ENCODE data around the gene OSBPL10. TPM values are rescaled to one million over a fixed set of nuclear protein-coding genes. Genes with fewer than 3 reads are reported as not detected.

OSBPL10 gene
- total and polyA plus RNA-seq, 2 of the 8 experiments (the other 6 are each of a cell fraction or from before 2014, with no cell fraction given) = 26.2 to 86.7 TPM

DNA sequence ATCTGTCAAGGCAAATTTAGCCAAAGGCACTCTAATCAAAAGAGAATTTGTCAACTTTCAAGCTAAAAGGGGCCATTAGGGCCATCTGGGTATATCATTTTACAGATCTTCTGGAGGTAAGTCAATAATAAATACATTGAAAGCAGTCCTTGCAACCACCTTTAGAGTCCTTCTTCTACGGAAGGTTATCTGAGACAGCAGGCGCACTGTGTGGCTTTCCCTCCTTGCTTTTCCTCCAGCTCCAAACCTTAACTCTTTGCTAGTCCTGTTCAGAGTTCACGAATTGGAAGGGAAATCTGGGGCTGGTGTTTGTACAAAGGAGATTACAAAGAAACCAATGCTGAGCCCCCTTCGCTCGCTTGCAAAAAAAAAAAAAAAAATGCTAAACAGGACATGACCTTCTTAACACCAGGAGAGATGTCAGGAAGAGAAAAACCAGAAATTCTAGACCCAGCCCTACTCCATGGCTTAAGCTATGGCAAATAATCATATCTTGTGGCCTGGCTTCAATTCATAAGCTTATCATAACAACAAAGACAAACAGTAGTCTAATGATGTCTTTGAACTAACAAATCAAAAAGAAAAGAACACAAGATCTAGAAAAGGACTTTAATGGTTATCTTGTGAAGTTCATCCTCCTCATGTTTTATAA is 232.7 kb downstream of the OSBPL10 start:
- no peak overlapping the region for H2BK5ac ChIP-seq (ENCODE audit: low read depth, low read length)
- H3K23ac ChIP-seq (ENCODE audit: insufficient read length) = no peak overlapping the region
- no peak overlapping the region for H2BK20ac ChIP-seq (ENCODE audit: low read length)
- peaks cover 0 to 2% of the 10 kb centered on the region in 2 experiments for H4K20me1 ChIP-seq (replicated peaks in 1 of 2; ENCODE audit: control insufficient read depth in 1 of 2, insufficient read depth in 2 of 2, low read length in 2 of 2)
- H4K5ac ChIP-seq (ENCODE audit: insufficient read length, low read depth, low read length) = no peak overlapping the region
- peaks cover 0 to 14% of the 10 kb centered on the region in 2 experiments; a peak in 1 of 4 replicates for H3K79me2 ChIP-seq (ENCODE audit: control insufficient read depth in 1 of 2, insufficient read depth in 2 of 2, low read length in 2 of 2)
- H2BK12ac ChIP-seq (ENCODE audit: low read depth, low read length) = no peak overlapping the region
- POLR2A ChIA-PET (ENCODE audit: partially characterized antibody) = interaction anchor here (0.7 kb wide), 1 partner anchor 123 kb away, joined by 3 read pairs; no protein-coding TSS in a partner anchor
- H2AK5ac ChIP-seq (ENCODE audit: low read depth, low read length) = no peak overlapping the region
- no peak overlapping the region for H4K91ac ChIP-seq (replicated peaks; ENCODE audit: insufficient read length, low read length)
- H3K4me1 ChIP-seq (replicated peaks in 1 of 4; ENCODE audit: control insufficient read depth in 3 of 4, insufficient read depth in 4 of 4, low read length in 3 of 4) = peaks cover 0 to 6% (median 3%) of the 10 kb centered on the region in 4 experiments; a peak in 2 of 7 replicates
- no peak overlapping the region for H3K4me2 ChIP-seq (ENCODE audit: insufficient read depth in 1 of 2, low read depth in 2 of 2, low read length in 2 of 2)
- no peaks in the 10 kb centered on the region for H3K9me3 ChIP-seq (ENCODE audit: insufficient read depth in 2 of 2, low read depth in 1 of 2, low read length in 1 of 2)
- 88% methylated on average over 5 of the region's 5 CpGs; no CpG with 5 or more reads in 1 of the 2 experiments for WGBS, 2 experiments (ENCODE audit: extremely low coverage in 1 of 2, insufficient coverage in 1 of 2, insufficient read length in 1 of 2, insufficient replicate concordance in 2 of 2, low coverage in 1 of 2, low lambda C conversion rate in 2 of 2, missing lambda C conversion rate in 1 of 2)
- DNase-seq (ENCODE audit: low read depth in 1 of 2, low spot score in 2 of 2) (no peak), FAIRE-seq (no peak)
- H2BK15ac ChIP-seq (ENCODE audit: low read length) = no peak overlapping the region
- H3K23me2 ChIP-seq (ENCODE audit: low read depth, low read length) = no peaks in the 10 kb centered on the region
- H3K79me1 ChIP-seq (ENCODE audit: low read depth, low read length) = no peaks in the 10 kb centered on the region
- no peak overlapping the region for H3K9ac ChIP-seq (replicated peaks in 1 of 4; ENCODE audit: extremely low read depth in 1 of 4, low read depth in 3 of 4, low read length in 3 of 4)
- H3K14ac ChIP-seq (ENCODE audit: insufficient read length) = no peak overlapping the region
- no peak overlapping the region for H2AFZ ChIP-seq (ENCODE audit: low read length)
- CTCF ChIA-PET (ENCODE audit: partially characterized antibody) = interaction anchor here (0.9 to 1.2 kb wide), 2 partner anchors 14 to 20 kb away, joined by 3 read pairs; no protein-coding TSS in a partner anchor
- no peak for TF ChIP-seq GTF2F1 (IDR thresholded peaks at IDR 0.05; ENCODE audit: borderline replicate concordance, low read depth, low read length)
- no peak for TF ChIP-seq RFX5 (IDR thresholded peaks at IDR 0.05; ENCODE audit: borderline replicate concordance, low read depth, low read length)
- TF ChIP-seq GABPA (IDR thresholded peaks at IDR 0.05; ENCODE audit: borderline replicate concordance, insufficient read depth, low read length) = no peak
- TF ChIP-seq, protein P1, sequence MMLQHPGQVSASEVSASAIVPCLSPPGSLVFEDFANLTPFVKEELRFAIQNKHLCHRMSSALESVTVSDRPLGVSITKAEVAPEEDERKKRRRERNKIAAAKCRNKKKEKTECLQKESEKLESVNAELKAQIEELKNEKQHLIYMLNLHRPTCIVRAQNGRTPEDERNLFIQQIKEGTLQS (IDR thresholded peaks at IDR 0.05; ENCODE audit: insufficient read depth, low read depth, low read length) = no peak
- TF ChIP-seq KDM5A (IDR thresholded peaks at IDR 0.05; ENCODE audit: low read length) = no peak
- TF ChIP-seq, protein P2, sequence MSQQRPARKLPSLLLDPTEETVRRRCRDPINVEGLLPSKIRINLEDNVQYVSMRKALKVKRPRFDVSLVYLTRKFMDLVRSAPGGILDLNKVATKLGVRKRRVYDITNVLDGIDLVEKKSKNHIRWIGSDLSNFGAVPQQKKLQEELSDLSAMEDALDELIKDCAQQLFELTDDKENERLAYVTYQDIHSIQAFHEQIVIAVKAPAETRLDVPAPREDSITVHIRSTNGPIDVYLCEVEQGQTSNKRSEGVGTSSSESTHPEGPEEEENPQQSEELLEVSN (IDR thresholded peaks at IDR 0.05) = no peak
- TF ChIP-seq CBX5 (IDR thresholded peaks at IDR 0.05; ENCODE audit: low read depth, low read length) = no peak
- TF ChIP-seq BACH1 (IDR thresholded peaks at IDR 0.05; ENCODE audit: low read length) = no peak
- H3K27me3 ChIP-seq (replicated peaks in 1 of 4; ENCODE audit: control insufficient read depth in 3 of 4, extremely low read depth in 1 of 4, insufficient read depth in 3 of 4, low read length in 3 of 4) = no peaks in the 10 kb centered on the region
- no peak overlapping the region for H4K8ac ChIP-seq (ENCODE audit: extremely low read depth, insufficient read depth, low read length)
- H3K4ac ChIP-seq (replicated peaks; ENCODE audit: insufficient read length, low read depth, low read length) = no peak overlapping the region
- H2BK120ac ChIP-seq (replicated peaks; ENCODE audit: low read depth, low read length) = no peak overlapping the region
- H3K4me3 ChIP-seq (ENCODE audit: extremely low read depth in 1 of 4, insufficient read depth in 2 of 4, low read depth in 3 of 4, low read length in 4 of 4) = no peak overlapping the region
- no peak overlapping the region for H3K18ac ChIP-seq (ENCODE audit: extremely low read depth, low read length)
- H3K36me3 ChIP-seq (ENCODE audit: control insufficient read depth in 2 of 4, insufficient read depth in 4 of 4, low read length in 3 of 4) = peaks cover 0 to 3% (median 0%) of the 10 kb centered on the region in 4 experiments; a peak in 1 of 8 replicates
- no peak overlapping the region for H3K56ac ChIP-seq (replicated peaks; ENCODE audit: insufficient read length, low read depth, low read length)
- no peak overlapping the region for H3K27ac ChIP-seq (ENCODE audit: low read depth, low read length)
